SKM-1 (cell line): Measurements from ENCODE around the gene MED26.
"Not testable (repeated sequence)": the region's sequence is repeated elsewhere in the genome, so short reads cannot be mapped to it uniquely, and the experiment has no call there.

Source experiments
- DNase-seq: peaks from one replicate; lab custom pipeline; 2025; ENCODE audit not compliant: unreplicated experiment; lab: John Stamatoyannopoulos, UW

Gene MED26, protein sequence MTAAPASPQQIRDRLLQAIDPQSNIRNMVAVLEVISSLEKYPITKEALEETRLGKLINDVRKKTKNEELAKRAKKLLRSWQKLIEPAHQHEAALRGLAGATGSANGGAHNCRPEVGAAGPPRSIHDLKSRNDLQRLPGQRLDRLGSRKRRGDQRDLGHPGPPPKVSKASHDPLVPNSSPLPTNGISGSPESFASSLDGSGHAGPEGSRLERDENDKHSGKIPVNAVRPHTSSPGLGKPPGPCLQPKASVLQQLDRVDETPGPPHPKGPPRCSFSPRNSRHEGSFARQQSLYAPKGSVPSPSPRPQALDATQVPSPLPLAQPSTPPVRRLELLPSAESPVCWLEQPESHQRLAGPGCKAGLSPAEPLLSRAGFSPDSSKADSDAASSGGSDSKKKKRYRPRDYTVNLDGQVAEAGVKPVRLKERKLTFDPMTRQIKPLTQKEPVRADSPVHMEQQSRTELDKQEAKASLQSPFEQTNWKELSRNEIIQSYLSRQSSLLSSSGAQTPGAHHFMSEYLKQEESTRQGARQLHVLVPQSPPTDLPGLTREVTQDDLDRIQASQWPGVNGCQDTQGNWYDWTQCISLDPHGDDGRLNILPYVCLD

DNA sequence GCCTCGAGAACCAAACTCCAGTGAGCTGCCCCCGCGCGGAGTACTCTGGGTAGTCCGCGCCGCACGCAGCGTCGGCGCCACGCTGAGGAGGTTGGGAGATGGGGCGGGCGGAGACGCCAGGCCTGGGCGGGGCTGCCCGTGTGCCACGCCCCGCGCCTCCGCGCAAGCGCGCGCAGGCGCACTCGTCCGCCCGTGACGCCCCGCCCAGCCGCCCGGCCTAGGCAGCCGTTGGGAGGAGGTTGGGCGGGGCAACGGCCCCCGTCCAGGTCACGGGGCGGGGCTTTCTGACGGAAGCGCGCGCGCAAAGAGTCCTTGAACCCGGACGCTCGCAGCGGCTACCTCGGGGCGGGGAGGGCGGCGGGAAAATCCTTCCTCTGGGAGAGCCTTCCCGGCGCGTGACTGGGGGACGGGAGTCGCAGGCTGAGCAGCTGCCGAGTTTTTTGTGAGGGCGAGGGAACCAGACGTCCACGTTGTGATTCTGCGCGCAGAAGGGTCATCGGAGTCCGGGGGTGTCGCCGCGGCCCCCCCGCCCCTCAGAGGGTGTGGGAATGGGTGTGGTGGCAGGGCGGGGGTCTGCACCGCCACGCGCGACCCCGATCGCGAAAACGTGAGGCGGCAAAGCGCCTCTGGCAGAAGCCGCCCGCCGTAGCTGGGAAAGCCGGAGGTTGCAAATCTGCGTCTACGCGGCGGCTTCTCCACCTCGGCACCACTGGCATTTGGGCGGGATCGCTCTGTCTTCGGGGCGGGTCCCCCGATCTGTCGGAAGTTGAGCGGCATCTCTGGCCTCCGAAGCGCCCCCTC, at the start of gene MED26:
MED26 (minus strand) TSS at position 22 of the 801 bp plus-strand sequence. CDS start 261 bp downstream, outside the sequence.
- peak; percentile 97 for DNase-seq

DNA sequence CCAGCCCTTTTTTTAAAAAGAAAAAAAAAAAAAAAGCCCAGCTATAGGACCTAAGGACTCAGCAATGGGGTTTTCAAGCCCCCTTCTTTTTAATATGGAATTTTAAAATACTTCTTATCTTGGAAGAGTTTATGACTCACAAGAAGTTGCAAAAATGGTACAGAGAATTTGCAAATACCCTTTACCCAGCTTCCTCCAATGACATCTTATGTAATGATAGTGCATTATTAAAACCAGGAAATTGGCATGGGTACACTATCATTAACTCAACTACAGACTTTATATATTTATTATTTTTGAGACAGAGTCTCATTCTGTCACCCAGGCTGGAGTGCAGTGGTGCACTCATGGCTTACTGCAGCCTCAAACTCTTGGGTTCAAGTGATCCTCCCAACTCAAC, 49.1 kb upstream of the MED26 start:
- DNase-seq: no peak

DNA sequence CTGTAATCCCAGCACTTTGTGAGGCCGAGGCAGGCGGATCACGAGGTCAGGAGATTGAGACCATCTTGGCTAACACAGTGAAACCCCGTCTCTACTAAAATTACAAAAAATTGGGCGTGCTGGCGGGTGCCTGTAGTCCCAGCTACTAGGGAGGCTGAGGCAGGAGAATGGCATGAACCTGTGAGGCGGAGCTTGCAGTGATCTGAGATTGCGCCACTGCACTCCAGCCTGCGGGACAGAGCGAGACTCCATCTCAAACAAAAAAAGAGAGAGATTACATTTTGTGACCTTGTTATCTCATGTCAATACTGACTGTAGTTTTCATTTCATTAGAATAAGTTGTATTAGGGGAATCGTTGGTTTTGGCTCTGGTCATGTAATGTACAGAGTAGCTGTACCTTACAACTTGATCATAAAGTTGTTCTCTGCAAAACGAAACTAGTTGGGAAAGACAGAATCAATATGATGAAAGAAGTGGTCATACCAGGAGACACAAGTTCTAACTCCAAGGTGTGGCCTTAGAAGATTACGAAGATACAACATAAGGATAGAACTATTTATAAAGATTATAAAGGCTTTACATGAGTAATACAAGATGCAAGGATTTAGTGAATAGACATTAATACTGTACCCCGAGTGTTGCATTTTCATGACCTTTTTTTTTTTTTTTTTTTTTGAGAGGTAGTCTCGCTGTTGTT, 48.2 kb upstream of the MED26 start:
- no peak for DNase-seq

DNA sequence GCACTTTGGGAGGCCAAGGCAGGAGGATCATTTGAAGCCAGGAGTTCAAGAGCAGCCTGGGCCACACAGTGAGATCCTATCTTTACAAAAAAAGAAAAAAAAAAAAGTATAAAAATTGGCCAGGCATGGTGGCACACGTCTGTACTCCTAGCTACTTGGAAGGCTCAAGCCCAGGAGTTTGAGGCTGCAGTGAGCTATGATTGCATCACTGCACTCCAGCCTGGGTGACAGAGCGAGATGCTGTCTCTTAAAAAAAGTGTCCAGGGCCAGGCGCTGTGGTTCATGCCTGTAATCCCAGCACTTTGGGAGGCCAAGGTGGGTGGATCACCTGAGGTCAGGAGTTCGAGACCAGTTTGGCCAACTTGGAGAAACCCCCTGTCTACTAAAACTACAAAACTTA, 45.8 kb upstream of the MED26 start:
- DNase-seq: not testable (repeated sequence)

DNA sequence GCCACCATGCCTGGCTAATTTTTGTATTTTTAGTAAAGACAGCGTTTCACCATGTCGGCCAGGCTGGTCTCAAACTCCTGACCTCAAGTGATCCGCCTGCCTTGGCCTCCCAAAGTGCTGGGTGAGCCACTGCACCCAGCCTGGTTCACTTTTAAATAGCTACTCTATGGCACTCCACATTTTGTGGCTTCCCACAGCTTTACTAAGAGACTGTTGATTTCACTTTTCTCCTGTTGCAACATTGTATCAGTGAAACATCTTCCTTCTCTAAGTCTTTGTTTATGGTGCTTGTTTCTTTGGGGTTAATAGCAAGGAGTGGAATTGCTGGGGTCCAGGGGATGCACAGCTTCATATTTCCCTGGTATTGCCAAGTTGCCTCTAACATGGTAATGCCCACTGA, 45.2 kb upstream of the MED26 start:
- DNase-seq: peak; percentile 25

DNA sequence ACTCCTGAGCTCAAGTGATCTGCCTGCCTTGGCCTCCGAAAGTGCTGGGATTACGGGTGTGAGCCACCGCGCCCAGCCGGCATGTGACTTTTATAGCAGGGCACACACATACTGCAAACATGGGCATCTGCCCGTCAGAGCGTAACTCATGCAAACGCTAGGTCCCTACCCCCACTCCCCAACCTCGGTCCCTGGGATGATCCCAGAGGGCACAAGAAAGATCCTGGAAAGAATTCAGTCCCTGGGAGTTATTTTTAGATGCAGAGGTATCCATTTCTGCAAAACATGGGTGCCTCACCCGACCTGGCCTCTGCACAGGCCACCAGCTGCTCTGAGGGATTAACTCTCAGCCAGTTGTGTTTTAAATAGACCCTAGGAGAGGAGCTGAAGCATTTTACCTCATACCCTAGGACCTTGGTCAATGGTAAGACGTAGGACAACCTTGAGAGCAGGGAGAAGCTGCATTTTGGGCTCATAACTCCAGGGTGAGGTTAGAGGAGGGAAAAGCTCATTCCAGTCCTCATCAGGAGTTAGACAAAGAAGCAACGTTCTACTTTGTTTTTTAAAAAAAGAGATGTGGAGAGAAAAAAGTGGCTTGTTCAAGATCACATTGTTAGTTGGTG, 43.8 kb upstream of the MED26 start:
- no peak for DNase-seq

DNA sequence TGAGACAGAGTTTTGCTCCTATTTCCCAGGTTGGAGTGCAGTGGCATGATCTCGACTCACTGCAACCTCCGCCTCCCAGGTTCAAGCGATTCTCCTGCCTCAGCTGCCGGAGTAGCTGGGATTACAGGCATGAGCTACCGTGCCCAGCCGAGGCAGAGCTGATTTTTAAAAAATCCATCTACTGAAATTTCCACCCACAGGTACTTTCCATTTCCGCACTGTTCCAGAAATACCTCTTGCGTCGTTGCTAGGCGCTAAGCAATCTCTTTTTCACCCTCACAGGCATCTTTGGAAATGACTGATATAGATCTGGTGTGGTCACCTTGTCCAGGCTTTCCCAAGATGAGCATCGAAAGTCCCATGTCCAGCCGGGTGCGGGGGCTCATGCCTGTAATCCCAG, 42.3 kb upstream of the MED26 start:
- no peak for DNase-seq

DNA sequence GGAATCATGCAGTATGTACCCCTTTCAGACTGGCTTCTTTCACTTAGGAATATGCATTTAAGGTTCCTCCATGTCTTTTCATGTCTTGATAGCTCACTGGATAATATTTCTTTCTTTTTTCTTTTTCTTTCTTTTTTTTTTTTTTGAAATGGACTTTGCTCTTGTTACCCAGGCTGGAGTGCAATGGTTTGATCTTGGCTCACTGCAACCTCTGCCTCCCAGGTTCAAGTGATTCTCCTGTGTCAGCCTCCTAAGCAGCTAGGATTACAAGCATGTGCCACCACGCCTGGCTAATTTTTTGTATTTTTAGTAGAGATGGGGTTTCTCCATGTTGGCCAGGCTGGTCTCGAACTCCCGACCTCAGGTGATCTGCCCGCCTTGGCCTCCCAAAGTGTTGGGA, 40.7 kb upstream of the MED26 start:
- DNase-seq: not testable (repeated sequence)

DNA sequence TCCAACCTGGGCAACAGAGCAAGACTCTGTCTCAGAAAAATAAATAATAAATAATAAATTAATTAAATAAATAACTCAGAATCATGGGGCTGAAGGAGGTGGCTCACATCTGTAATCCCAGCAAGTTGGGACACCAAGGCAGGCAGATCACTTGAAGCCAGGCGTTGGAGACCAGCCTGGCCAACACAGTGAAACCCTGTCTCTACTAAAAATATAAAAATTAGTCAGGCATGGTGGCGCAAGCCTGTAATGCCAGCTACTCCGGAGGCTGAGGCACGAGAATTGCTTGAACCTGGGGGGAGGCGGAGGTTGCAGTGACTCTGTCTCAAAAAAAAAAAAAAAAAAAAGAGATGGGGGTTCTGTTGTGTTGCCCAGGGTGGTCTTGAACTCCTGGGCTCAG, 40.2 kb upstream of the MED26 start:
- DNase-seq: no peak

DNA sequence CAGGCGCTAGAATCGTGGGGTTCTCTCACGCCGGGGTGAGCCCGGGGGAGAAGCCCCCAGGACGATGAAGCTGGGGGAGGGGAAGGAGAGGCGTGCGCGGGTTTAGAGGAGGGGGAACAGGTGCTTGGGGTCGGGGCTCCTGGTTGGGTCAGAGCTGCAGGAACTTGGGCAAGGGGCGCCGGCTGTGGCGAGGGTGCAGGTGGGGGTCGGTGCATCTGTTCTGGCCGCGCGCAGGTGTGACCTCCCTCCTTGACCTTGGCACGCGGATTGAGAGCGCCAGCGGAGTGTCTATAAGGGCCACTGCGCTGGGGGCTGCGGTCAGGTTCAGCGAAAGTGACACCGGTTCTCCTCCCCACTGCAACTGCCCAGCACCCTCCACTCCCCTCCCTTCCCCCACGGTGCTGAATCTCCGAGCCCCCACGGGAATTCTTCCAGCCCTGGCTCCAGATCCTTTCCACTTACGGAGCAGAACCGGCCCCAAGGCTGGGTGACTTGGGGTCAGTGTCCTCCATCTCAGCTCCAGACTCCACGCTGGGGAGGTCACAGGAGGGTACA, 33.6 kb upstream of the MED26 start:
- DNase-seq: no peak

DNA sequence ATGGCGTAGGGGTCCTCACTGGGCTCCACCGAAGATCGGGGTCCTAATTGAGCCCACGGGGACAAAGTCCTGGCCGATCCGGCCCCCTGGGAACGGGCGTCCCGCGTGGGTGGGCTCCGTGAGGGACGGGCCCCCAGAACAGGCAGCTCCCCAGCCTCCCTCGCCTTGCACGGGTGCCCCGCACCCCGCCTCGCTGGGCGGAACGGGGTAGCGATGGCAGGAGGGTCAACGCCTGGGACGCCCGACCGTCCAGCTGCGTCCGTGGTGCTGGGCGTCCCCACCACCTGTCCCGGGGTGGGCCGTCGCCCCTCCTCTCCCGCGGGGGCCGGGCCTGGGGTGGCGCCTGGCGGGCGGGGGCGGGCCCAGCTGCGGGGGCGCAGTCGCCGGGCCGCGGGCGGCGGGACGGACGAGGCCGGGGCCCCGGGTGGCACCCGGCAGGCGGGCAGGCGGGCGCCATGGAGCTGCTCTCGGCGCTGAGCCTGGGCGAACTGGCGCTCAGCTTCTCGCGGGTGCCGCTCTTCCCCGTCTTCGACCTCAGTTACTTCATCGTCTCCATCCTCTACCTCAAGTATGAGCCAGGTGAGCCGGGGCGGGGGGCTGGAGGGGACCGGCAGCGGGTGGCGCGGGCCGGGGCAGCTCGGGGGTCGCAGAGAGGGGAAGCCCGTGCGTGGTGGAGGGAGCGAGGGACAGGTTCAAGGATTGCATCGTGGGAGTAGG, 32.9 kb upstream of the MED26 start, which contains the start of gene TMEM38A:
TMEM38A (plus strand) TSS at position 377 of the 717 bp plus-strand sequence; CDS start at position 456, 79 bp downstream.
- DNase-seq: no peak

DNA sequence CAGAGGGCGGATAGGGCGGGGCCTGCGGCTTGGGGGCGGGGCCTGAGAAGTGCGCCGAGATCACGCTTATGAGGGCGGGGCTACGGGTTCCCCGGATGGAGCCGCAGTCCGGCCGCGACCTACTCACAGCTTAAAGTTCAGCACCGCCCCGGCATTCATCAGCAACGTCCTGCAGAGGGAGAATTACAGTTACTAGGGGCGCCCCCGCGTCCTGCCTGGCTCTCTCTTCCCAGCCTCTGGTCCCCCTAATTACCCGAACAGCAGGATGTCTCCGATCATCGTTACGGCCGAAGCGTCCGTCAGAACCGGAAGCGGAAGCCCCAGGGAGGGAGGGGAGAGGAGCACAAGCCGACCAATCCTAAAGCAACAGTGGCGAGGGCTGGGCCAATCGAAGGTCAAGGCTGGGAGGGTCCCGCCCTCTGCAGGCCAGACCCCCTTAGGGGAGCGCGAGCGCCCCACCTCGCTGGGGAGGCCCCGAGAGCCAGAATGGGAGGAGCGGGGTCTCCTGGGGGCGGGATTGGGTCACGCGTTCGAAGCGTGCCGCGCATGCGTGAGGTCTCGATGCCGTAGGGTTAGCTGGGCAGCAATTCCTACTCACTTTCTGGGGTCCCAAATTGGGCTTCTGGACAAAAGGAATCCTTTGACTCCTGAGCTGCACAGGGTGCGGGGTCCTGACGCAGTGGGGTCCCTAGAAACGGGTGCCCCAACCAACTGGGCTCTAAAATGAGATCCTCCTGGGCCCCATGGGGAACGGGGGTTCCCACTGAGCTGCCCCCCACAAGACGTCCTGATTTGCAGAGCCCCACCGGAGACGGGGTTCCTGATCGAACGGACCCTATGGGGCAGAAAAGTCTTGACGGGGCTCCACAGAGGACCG, 32.1 kb upstream of the MED26 start, which contains the start of gene SMIM7:
SMIM7 (minus strand) TSS at position 313 of the 877 bp plus-strand sequence; CDS start at position 279, 34 bp downstream.
- DNase-seq: peak; percentile 94

DNA sequence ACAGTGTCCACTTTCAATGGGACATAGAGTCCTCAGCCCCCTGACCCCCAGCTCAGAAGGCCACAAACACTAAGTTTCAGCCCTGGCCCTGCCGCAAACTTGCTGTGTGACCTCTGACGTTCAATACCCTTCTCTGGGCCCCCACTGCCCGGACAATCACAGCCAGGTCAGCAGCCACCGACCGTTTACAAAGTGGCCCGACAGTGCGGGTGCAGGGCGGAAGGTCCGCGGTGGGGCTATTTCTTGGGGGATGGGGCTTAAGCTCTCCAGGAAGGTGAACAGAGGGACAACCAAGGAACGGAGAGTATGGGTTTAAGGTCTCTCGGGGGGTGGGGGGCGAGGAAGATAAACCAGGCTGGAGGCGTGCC, 31.4 kb upstream of the MED26 start:
- no peak for DNase-seq

DNA sequence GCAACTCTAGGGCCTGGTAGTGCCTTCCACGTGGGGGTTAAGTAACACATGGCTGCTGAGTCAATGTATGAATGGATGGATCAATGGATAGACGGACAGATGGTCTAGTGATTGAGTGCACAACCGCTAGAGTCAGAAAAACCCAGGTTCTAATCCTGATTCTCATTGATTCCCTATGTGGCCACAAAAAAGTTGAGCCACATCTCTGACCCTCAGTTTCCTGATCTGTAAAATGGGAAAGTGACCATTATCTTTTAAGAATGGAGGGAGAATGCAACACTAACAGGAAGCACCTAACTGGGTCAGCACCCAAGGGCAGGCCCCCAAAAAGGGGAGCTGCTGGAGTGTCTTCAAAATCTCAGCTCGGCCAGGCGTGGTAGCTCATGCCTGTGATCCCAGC, 29.4 kb upstream of the MED26 start:
- no peak for DNase-seq

DNA sequence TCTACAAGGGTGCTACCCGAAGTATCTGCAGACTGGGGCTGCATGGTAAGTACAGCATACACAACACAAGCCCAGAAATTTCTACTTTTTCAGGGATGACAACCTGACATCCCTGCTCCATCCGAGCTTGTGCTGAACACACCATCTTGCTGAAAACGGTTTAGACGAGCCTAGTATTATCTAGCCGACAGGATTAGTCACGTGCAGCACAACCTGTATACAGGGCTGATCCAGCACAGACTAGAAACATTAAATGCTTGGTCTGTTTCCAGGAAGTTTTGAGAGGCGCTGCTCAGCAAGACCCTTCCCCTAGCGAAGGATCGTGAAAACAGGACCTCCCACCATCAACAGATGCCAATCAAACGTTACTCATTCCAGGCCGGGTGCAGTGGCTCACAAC, 27.7 kb upstream of the MED26 start:
- no peak for DNase-seq

DNA sequence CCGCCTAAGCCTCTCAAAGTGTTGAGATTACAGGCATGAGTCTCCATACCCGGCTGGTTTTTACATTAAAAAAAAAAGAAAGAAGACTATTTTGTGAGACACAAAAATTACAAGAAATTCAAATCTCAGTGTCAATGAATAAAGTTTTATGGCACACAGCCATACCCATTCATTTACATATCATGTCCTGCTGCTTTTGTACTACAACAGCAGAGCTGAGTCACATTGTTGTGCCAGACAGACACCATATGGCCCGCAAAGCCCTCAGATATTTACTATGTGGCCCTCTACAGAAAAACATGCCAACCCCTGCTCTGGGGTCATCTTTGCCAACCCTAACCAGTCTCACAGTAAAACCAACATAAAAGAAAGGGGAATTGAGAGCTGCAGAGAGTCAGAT, 26.6 kb upstream of the MED26 start:
- no peak for DNase-seq

DNA sequence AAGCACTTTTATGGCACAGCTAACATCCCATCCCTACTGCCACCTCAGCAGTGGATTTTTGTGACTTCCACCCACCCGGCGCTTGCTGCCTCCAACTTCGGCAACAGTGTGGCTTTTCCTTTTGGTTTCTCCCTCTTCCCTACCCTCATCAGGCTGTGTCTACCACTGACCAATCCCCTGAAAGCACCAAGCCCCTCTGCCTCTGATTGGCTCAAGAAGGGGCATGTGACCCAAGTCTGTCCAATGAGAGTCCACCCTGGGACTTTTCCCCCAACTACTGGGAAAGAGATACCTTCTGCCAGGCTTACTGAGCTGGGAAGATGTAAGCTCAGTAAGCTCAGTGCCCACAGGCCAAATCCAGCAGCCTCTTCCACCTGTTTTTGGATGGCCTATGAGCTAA, 26.1 kb upstream of the MED26 start:
- DNase-seq: no peak

DNA sequence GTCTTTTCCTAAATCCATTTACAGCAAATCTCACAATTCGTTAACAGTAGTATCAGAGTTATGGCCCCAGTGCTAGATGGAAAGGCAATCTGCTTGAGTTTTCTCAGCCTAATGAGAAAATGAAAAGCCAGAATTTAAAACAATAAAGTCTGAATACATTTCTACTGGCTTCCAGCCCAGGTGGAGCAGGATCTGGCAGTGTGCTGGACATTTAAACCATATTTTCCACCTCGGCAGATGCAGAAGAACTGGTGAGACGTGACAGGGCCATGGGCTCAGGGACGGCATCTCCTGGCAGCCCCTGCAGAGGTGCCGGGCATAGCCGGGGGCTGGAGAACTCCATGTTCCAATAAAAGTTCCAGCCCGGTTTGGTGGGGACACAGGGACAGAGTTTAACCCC, 24.9 kb upstream of the MED26 start:
- no peak for DNase-seq
